ENCODE data around the gene MAPK1.

MAPK1 gene

GRCh38 chr22:21712751-21713427 is 154.6 kb downstream of the MAPK1 start:
- H3K9me3 Mint-ChIP-seq = no peaks in the 10 kb centered on the region
- H3K27me3 Mint-ChIP-seq (ENCODE audit: low read depth) = no peaks in the 10 kb centered on the region
- no peak overlapping the region for H3K4me3 Mint-ChIP-seq
- TF ChIP-seq CTCF (IDR thresholded peaks at IDR 0.05; ENCODE audit: unreplicated experiment in 3 of 3) = peak; percentile 59 to 76 (median 70)
- H3K4me1 Mint-ChIP-seq = peaks cover 54% of the 10 kb centered on the region
- H3K36me3 Mint-ChIP-seq (ENCODE audit: low read depth) = peaks cover 21% of the 10 kb centered on the region
- H3K27ac Mint-ChIP-seq = peak overlapping the region; percentile 27 to 48 (median 45)

- no peaks in the 10 kb centered on the region for H3K9me3 Mint-ChIP-seq
- no peak overlapping the region for H3K4me3 Mint-ChIP-seq
- H3K27me3 Mint-ChIP-seq (ENCODE audit: low read depth) = no peaks in the 10 kb centered on the region
- TF ChIP-seq CTCF (IDR thresholded peaks at IDR 0.05; ENCODE audit: unreplicated experiment in 3 of 3) = no peak
- no peak overlapping the region for H3K27ac Mint-ChIP-seq
- peaks cover 60% of the 10 kb centered on the region for H3K4me1 Mint-ChIP-seq
- peaks cover 25% of the 10 kb centered on the region for H3K36me3 Mint-ChIP-seq (ENCODE audit: low read depth)
Measured at GRCh38 chr22:21711851-21712250, 155.6 kb downstream of the MAPK1 start.

GRCh38 chr22:21710156-21710555 is 157.3 kb downstream of the MAPK1 start:
- H3K9me3 Mint-ChIP-seq = no peaks in the 10 kb centered on the region
- peaks cover 51% of the 10 kb centered on the region for H3K4me1 Mint-ChIP-seq
- TF ChIP-seq CTCF (IDR thresholded peaks at IDR 0.05; ENCODE audit: unreplicated experiment in 3 of 3) = no peak
- H3K27me3 Mint-ChIP-seq (ENCODE audit: low read depth) = no peaks in the 10 kb centered on the region
- no peak overlapping the region for H3K4me3 Mint-ChIP-seq
- peaks cover 25% of the 10 kb centered on the region for H3K36me3 Mint-ChIP-seq (ENCODE audit: low read depth)
- no peak overlapping the region for H3K27ac Mint-ChIP-seq

- Mint-ChIP-seq H3K9me3 (no peaks in the 10 kb centered on the region), H3K4me3 (no peak overlapping the region), H3K36me3 (ENCODE audit: low read depth) (peaks cover 23% of the 10 kb centered on the region), H3K27me3 (ENCODE audit: low read depth) (no peaks in the 10 kb centered on the region), H3K4me1 (peaks cover 47% of the 10 kb centered on the region), H3K27ac (no peak overlapping the region)
- no peak for TF ChIP-seq CTCF (IDR thresholded peaks at IDR 0.05; ENCODE audit: unreplicated experiment in 3 of 3)
Measured at GRCh38 chr22:21709688-21710087, 157.8 kb downstream of the MAPK1 start.

- TF ChIP-seq CTCF (IDR thresholded peaks at IDR 0.05; ENCODE audit: unreplicated experiment in 3 of 3) = no peak
- H3K27me3 Mint-ChIP-seq (ENCODE audit: low read depth) = no peaks in the 10 kb centered on the region
- no peak overlapping the region for H3K27ac Mint-ChIP-seq
- peaks cover 41% of the 10 kb centered on the region for H3K4me1 Mint-ChIP-seq
- H3K36me3 Mint-ChIP-seq (ENCODE audit: low read depth) = peaks cover 26% of the 10 kb centered on the region
- H3K9me3 Mint-ChIP-seq = no peaks in the 10 kb centered on the region
- H3K4me3 Mint-ChIP-seq = no peak overlapping the region
Measured at GRCh38 chr22:21708960-21709359, 158.5 kb downstream of the MAPK1 start.

GRCh38 chr22:21707677-21708076 is 159.8 kb downstream of the MAPK1 start:
- Mint-ChIP-seq H3K27ac (peak overlapping the region in 2 of 3 experiments; percentile 70 to 71), H3K4me1 (peaks cover 30% of the 10 kb centered on the region), H3K27me3 (ENCODE audit: low read depth) (no peaks in the 10 kb centered on the region), H3K9me3 (no peaks in the 10 kb centered on the region), H3K4me3 (peak overlapping the region in 1 of 3 experiments; percentile 42), H3K36me3 (ENCODE audit: low read depth) (peaks cover 30% of the 10 kb centered on the region)
- no peak for TF ChIP-seq CTCF (IDR thresholded peaks at IDR 0.05; ENCODE audit: unreplicated experiment in 3 of 3)

Measured in nephron (organoid).